Adrenal gland (tissue), 12 donors: ENCODE data around the gene ANXA9. TPM values are rescaled to one million over a fixed set of nuclear protein-coding genes. Genes with fewer than 3 reads are reported as not detected.

Experiments used
- DNase-seq, 7 donors: peaks; one replicate each; pipeline ENCODE4 v3.0.0-alpha.2; 2019 to 2020
- H3K27ac ChIP-seq, 5 donors: fragments of 200-600 bp; sonication (generic) in 4 of 5; 1 replicate in 3 of 5; 2 replicates in 2 of 5; pipeline versions ENCODE4 v1.5.1 to v1.8.0; 2016 to 2020; ENCODE audit warnings: mild to moderate bottlenecking in 1 of 5
- H3K27me3 ChIP-seq: fragments of 200-600 bp; 2 replicates; pipeline ENCODE4 v1.8.0; 2021
- H3K36me3 ChIP-seq, 2 donors: fragments of 200-600 bp; replicated peaks in 1 of 2; 1 replicate in 1 of 2; 2 replicates in 1 of 2; pipeline versions ENCODE4 v1.5.1 to v1.8.0; 2018 to 2022
- H3K4me1 ChIP-seq, 2 donors: fragments of 200-600 bp; replicated peaks in 1 of 2; 1 replicate in 1 of 2; 2 replicates in 1 of 2; pipeline versions ENCODE4 v1.5.1 to v1.8.0; 2018 to 2021
- H3K4me3 ChIP-seq, 4 donors: fragments of 200-600 bp; sonication (generic) in 3 of 4; one replicate each; pipeline ENCODE4 v1.5.1; 2016 to 2018
- H3K9me3 ChIP-seq, 3 donors: fragments of 200-600 bp; sonication (generic) in 1 of 3; replicated peaks in 1 of 3; 1 replicate in 2 of 3; 2 replicates in 1 of 3; pipeline versions ENCODE4 v1.5.1 to v1.8.0; 2016 to 2021
- POLR2A ChIP-seq, 2 donors: fragments of 450-650 bp; IDR thresholded peaks; one replicate each; pipeline ENCODE4 v1.6.1; 2017; ENCODE audit warnings: antibody characterized with exemption in 2 of 2, mild to moderate bottlenecking in 2 of 2, moderate library complexity in 1 of 2
- WGBS, 4 donors: extraction: QIAGEN DNeasy Blood & Tissue Kit in 2 of 4; methylation state at CpG; one replicate each; pipeline versions ENCODE4 v1.1.5 to v1.1.7; 2013 to 2017; 5-methylcytosine and 5-hydroxymethylcytosine counted together
- intact Hi-C, 2 donors: fragments of 100-400 bp; cut with DNase I; formaldehyde crosslinking; loops; one replicate each; pipeline versions ENCODE4 v1.14.1 to v1.15.0; 2022 to 2023
- polyA plus RNA-seq, 3 donors: library from polyadenylated mRNA; stranded (reverse); fragments of 200-250 nt in 2 of 3; fragments of 350-450 nt in 1 of 3; fragmentation: Illumina TruSeq in 1 of 3; extraction: RNeasy Lipid Tissue Mini Kit (QIAGEN cat#74804) in 1 of 3; gene quantifications; one replicate each; pipeline ENCODE4 v1.2.3, GENCODE V29; 2013 to 2014
- total RNA-seq, 9 donors: library from RNA; depleted of rRNA in 4 of 9; stranded (reverse); fragments of >200 nt in 4 of 9; fragments of 120-200 nt in 1 of 9; fragmentation: NEBNext Ultra II Directional in 1 of 9; extraction: Animal tissue kit (Norgen Biotek cat#: 25700) in 1 of 9; gene quantifications; one replicate each; pipeline versions ENCODE4 v1.1.0 to v1.2.4, GENCODE V29; 2013 to 2023
- TF ChIP-seq, protein P1 (sequence below), 6 experiments: fragments of 450-650 bp in 4 of 6; fragments of 200-600 bp in 2 of 6; sonication (generic) in 1 of 6; IDR thresholded peaks; 1 replicate in 5 of 6; 2 replicates in 1 of 6; pipeline versions ENCODE4 v1.5.1 to v1.8.0; 2016 to 2021; ENCODE audit warnings: antibody characterized with exemption in 6 of 6, mild to moderate bottlenecking in 2 of 6, moderate library complexity in 1 of 6
- donor health status: healthy with polysubstance abuse.
- donor health status: Bipolar disorder and iron deficiency.
- donor health status: DM: yes; HTN: yes; CAD: no.
- donor health status: DM: no; HTN: no; CAD: no.
- donor health status: DM: no; HTN: no; CAD: no.
- donor health status: DM: yes; HTN: yes; CAD: no.

Gene ANXA9
- total and polyA plus RNA-seq, 12 donors: 0.18 to 3.2 (median 0.45) TPM

DNA sequence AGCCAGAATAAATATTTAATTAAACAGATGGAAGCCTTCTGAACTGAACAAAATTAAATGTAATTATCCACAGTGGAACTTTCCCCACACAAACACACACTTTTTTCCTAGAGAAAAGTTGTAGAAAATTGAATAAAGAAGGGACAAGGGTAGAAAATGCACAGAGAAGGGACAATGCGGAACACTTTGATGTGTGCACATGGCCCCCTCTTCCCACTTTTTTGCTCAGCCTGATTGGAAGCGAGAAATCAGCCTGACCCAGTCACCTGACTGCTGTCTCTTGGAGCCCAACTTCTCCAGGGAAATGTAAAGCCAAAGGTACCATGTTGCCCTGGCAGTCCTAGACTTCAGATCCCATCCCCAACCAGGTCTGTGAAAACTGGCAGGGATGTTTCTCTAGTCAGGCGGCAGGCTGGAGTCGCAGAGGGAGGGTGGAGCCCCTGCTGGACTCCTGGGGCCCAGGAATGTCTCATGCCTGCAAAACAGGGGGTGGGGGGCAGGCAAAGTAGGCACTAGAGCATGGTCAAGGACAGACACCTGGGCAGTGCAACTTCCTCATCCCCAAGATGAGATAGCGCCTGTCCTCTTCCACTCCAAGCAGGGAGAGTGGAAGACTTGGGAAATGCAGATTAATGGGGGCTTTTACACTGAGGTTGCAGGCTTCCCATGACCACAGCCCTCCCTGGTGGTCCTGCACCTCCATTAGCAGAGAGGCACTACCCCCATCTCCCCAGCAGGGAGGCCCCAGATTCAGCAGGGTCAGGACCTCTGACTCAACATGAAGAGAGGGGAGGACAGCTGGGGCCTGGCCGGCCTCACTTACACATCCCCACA is 10.3 kb upstream of the ANXA9 start:
- intact Hi-C loops: no loop called here
- Histone ChIP-seq H3K27ac (peak overlapping the region; percentile 87 to 98 (median 94)), H3K9me3 (no peaks in the 10 kb centered on the region), H3K36me3 (peaks cover 0 to 24% of the 10 kb centered on the region in 2 donors), H3K4me1 (peaks cover 46 to 52% of the 10 kb centered on the region in 2 donors), H3K4me3 (peak overlapping the region in 1 of 4 donors; percentile 100), H3K27me3 (no peaks in the 10 kb centered on the region)
- TF ChIP-seq, protein P1, sequence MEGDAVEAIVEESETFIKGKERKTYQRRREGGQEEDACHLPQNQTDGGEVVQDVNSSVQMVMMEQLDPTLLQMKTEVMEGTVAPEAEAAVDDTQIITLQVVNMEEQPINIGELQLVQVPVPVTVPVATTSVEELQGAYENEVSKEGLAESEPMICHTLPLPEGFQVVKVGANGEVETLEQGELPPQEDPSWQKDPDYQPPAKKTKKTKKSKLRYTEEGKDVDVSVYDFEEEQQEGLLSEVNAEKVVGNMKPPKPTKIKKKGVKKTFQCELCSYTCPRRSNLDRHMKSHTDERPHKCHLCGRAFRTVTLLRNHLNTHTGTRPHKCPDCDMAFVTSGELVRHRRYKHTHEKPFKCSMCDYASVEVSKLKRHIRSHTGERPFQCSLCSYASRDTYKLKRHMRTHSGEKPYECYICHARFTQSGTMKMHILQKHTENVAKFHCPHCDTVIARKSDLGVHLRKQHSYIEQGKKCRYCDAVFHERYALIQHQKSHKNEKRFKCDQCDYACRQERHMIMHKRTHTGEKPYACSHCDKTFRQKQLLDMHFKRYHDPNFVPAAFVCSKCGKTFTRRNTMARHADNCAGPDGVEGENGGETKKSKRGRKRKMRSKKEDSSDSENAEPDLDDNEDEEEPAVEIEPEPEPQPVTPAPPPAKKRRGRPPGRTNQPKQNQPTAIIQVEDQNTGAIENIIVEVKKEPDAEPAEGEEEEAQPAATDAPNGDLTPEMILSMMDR (IDR thresholded peaks at IDR 0.05): peak in 4 of 6 experiments; percentile 21 to 36 (median 28)
- peak in 1 of 2 donors; percentile 1 for TF ChIP-seq POLR2A (IDR thresholded peaks at IDR 0.05)
- WGBS, 4 donors: 36 to 53% (median 45%) methylated on average over 3 to 6 of the region's 6 CpGs
- DNase-seq: peak; percentile 43 to 74 (median 62)

DNA sequence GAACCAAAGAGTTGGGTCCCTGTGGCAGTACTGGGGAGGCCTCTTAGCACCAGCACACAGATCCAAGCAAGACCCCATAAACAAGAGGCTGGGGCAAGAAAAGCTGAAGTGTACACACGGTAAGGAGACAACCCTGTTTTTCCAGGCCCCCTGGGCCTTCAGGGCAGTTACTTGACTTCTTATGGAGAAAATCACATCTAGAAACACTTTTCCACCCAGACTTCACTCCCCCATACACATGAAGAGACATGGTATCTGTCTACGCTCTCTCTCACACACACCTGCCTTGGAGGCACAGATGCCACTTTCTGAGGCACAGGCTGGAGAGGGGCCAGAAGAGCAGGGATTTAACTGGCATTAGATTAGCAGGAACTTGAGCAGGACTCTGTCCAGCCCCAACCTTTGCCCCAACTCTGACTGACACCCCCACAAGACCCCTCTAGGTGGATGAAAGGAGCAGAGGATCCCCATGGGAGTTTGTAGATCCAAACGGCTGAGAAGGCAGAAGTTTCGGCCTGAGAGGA is 9.6 kb upstream of the ANXA9 start:
- peak overlapping the region in 1 of 4 donors; percentile 100 for H3K4me3 ChIP-seq
- H3K27me3 ChIP-seq: no peaks in the 10 kb centered on the region
- H3K27ac ChIP-seq: peak overlapping the region; percentile 87 to 98 (median 94)
- H3K36me3 ChIP-seq: peaks cover 0 to 17% of the 10 kb centered on the region in 2 donors
- no peaks in the 10 kb centered on the region for H3K9me3 ChIP-seq
- peak in 3 of 7 donors; percentile 38 to 70 (median 43) for DNase-seq
- TF ChIP-seq, protein P1 (IDR thresholded peaks at IDR 0.05): no peak
- TF ChIP-seq POLR2A (IDR thresholded peaks at IDR 0.05): no peak
- H3K4me1 ChIP-seq: peaks cover 53 to 58% of the 10 kb centered on the region in 2 donors
- intact Hi-C loops: no loop called here
- 38 to 57% (median 52%) methylated on average over 4 of the region's 4 CpGs for WGBS, 4 donors

DNA sequence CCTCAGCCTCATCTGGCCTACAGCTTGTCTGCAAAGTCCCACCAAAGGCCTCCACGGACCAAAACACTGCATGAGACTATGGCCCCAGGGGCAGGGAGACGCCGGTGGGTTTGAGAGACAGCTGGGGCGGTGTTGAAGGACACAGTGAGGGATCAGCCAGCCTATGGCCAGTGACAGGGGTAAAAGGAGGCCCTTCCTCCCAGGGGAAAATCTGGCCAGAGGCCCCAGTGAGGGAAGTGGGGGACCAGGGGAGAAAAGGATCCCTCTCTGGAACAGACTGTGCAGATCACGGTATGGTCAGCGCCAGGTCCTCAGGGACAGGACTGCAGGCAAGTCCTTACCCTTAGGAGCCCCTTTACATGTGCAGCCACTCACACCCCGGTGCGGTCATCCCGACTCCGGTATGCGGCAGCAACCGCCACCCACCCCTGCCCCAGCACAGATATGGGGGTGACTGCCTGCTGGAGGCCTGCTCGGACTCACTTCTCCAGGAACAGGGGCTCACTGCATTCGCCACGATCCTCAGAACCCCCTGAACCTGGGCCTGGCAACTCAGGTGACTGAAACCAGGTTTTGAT is 8.7 kb upstream of the ANXA9 start:
- peaks cover 0 to 9% of the 10 kb centered on the region in 2 donors for H3K36me3 ChIP-seq
- no peak for TF ChIP-seq POLR2A (IDR thresholded peaks at IDR 0.05)
- TF ChIP-seq, protein P1 (IDR thresholded peaks at IDR 0.05): no peak
- H3K27me3 ChIP-seq: no peaks in the 10 kb centered on the region
- H3K27ac ChIP-seq: peak overlapping the region; percentile 87 to 98 (median 94)
- intact Hi-C loops: no loop called here
- peaks cover 59 to 65% of the 10 kb centered on the region in 2 donors for H3K4me1 ChIP-seq
- no peaks in the 10 kb centered on the region for H3K9me3 ChIP-seq
- peak in 3 of 7 donors; percentile 37 to 52 (median 40) for DNase-seq
- H3K4me3 ChIP-seq: peak overlapping the region; percentile 2 to 100 (median 78)
- WGBS, 4 donors: 6 to 39% (median 9%) methylated on average over 4 to 15 of the region's 15 CpGs
